Naive thymus-derived CD4-positive, alpha-beta T cell (primary cell): Measurements from ENCODE around the gene ARMC6. TPM values are rescaled to one million over a fixed set of nuclear protein-coding genes. Genes with fewer than 3 reads are reported as not detected.

ENCODE experiments used
- ATAC-seq: fragments of 150-1000 bp; cut with Tn5 transposase; 2 replicates; pipeline ENCODE4 v1.10.0; 2021; ENCODE audit warnings: mild to moderate bottlenecking, moderate library complexity
- CTCF ChIA-PET: fragments of 350-600 bp; sonication (Branson Sonifier 250); formaldehyde crosslinking; loops from one replicate; lab custom pipeline; 2021; ENCODE audit warnings: antibody characterized with exemption; lab: Charles Lee
- POLR2A ChIA-PET: fragments of 350-600 bp; sonication (Branson Sonifier 250); formaldehyde crosslinking; loops from one replicate; lab custom pipeline; 2021; ENCODE audit warnings: antibody characterized with exemption, inconsistent platforms; lab: Charles Lee
- DNase-seq, 9 donors: peaks; one replicate each; pipeline versions ENCODE4 v3.0.0 to v3.0.0-alpha.2; 2020 to 2022; ENCODE audit warnings: mixed read lengths in 1 of 9
- H3K27ac ChIP-seq: one replicate; pipeline ENCODE4 v1.7.0; 2013; ENCODE audit warnings: mild to moderate bottlenecking, low read depth, low read length, moderate library complexity
- H3K27me3 ChIP-seq, 2 donors: one replicate each; pipeline ENCODE4 v1.7.0; 2013; ENCODE audit warnings: low read length in 2 of 2, mild to moderate bottlenecking in 2 of 2, moderate library complexity in 2 of 2; ENCODE audit not compliant: control insufficient read depth in 2 of 2, insufficient read depth in 2 of 2
- H3K36me3 ChIP-seq, 3 experiments: 1 replicate in 2 of 3; 2 replicates in 1 of 3; pipeline ENCODE4 v1.7.0; 2013; ENCODE audit warnings: low read length in 3 of 3, mild to moderate bottlenecking in 3 of 3, moderate library complexity in 1 of 3; ENCODE audit not compliant: insufficient read depth in 3 of 3, control insufficient read depth in 2 of 3
- H3K4me1 ChIP-seq, 2 donors: one replicate each; pipeline ENCODE4 v1.7.0; 2013; ENCODE audit warnings: low read length in 2 of 2, mild to moderate bottlenecking in 2 of 2, moderate library complexity in 1 of 2; ENCODE audit not compliant: control insufficient read depth in 2 of 2, insufficient read depth in 2 of 2
- H3K4me3 ChIP-seq: 2 replicates; pipeline ENCODE4 v1.7.0; 2013; ENCODE audit warnings: mild to moderate bottlenecking, low read length
- H3K9me3 ChIP-seq, 3 experiments: 1 replicate in 2 of 3; 2 replicates in 1 of 3; pipeline ENCODE4 v1.7.0; 2013; ENCODE audit warnings: low read length in 3 of 3; ENCODE audit not compliant: control insufficient read depth in 2 of 3
- H3K27ac Mint-ChIP-seq, 9 donors: one replicate each; pipeline ENCODE4 v1.8.0; 2020 to 2022; ENCODE audit warnings: mixed read lengths in 9 of 9, mild to moderate bottlenecking in 8 of 9, moderate library complexity in 5 of 9, inconsistent platforms in 2 of 9
- H3K27me3 Mint-ChIP-seq, 5 donors: one replicate each; pipeline ENCODE4 v1.8.0; 2021 to 2022; ENCODE audit warnings: mixed read lengths in 5 of 5, mild to moderate bottlenecking in 1 of 5
- H3K36me3 Mint-ChIP-seq, 5 donors: one replicate each; pipeline ENCODE4 v1.8.0; 2020 to 2022; ENCODE audit warnings: mixed read lengths in 5 of 5, mild to moderate bottlenecking in 3 of 5, inconsistent platforms in 1 of 5
- H3K4me1 Mint-ChIP-seq, 7 donors: one replicate each; pipeline ENCODE4 v1.8.0; 2020 to 2022; ENCODE audit warnings: mixed read lengths in 7 of 7, mild to moderate bottlenecking in 3 of 7, inconsistent platforms in 1 of 7
- H3K4me3 Mint-ChIP-seq, 10 donors: one replicate each; pipeline ENCODE4 v1.8.0; 2020 to 2022; ENCODE audit warnings: mild to moderate bottlenecking in 10 of 10, mixed read lengths in 10 of 10, moderate library complexity in 6 of 10, inconsistent platforms in 2 of 10
- H3K9me3 Mint-ChIP-seq, 11 donors: one replicate each; pipeline ENCODE4 v1.8.0; 2020 to 2022; ENCODE audit warnings: mixed read lengths in 11 of 11, mild to moderate bottlenecking in 4 of 11, inconsistent platforms in 1 of 11, moderate library complexity in 1 of 11
- intact Hi-C, 2 donors: fragments of 100-400 bp; cut with micrococcal nuclease; formaldehyde crosslinking; loops; one replicate each; pipeline ENCODE4 v1.15.1; 2023
- polyA plus RNA-seq, 2 donors: library from polyadenylated mRNA; unstranded; fragments of 300-500 nt; fragmentation: Illumina TruSeq; gene quantifications; one replicate each; pipeline ENCODE4 v1.2.3, GENCODE V29; 2021
- total RNA-seq, 6 experiments: library from RNA in 5 of 6; stranded (reverse) in 5 of 6; gene quantifications; 1 replicate in 5 of 6; 2 replicates in 1 of 6; pipeline ENCODE4 v1.2.3 and lab custom pipeline; 2021 to 2026

The ARMC6 gene
- total and polyA plus RNA-seq, 7 experiments from 2014 or later: 14.0 to 41.9 (median 16.2) TPM

GRCh38 chr19:18998276-18998675, 35.1 kb upstream of the ARMC6 start:
- H3K36me3 ChIP-seq: peaks cover 0 to 84% (median 6%) of the 10 kb centered on the region in 3 experiments
- H3K36me3 Mint-ChIP-seq: peaks cover 7 to 41% (median 16%) of the 10 kb centered on the region in 5 donors

DNA sequence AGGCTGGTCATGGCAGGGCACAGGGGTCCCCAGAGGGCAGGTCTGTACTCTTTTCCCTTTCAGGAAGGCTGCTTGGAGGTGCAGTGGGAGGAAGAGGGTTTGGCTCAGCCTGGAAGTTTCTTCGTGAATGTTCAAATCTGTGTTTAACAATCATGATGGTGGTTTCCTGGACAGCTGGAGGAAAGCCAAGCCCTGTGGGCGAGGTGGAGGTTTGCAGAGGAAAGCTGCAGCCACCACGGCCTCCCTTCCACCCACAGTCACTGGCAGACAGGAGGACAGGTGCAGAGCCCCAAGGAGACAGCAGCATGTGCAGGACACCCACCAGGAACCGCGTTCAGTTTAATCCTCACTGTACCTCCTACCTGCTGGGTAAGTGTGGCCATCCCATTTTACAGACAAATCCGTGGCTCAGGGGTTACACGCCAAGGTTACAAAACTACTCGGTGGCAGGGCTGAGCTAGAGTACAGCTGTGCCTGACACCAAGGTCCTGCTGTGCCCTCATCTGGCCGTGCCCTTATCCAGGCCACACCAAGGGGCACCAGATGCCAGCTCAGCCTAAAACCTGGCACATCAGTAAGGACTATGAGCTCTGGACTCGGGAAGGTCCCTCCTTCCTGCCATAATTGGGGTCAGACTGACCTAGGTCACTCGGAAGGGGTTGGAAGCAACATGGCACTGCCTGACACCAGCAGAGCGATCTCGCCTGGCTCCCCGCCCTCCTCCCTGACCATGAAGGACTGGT, 34.2 kb upstream of the ARMC6 start:
- H3K4me3 Mint-ChIP-seq: no peak overlapping the region
- Histone ChIP-seq H3K4me1 (no peaks in the 10 kb centered on the region), H3K27ac (peak overlapping the region; percentile 24), H3K36me3 (peaks cover 0 to 84% (median 11%) of the 10 kb centered on the region in 3 experiments), H3K27me3 (no peaks in the 10 kb centered on the region), H3K4me3 (no peak overlapping the region), H3K9me3 (no peaks in the 10 kb centered on the region)
- ChIA-PET CTCF (interaction anchor here (0.6 kb wide), 1 partner anchor 747 kb away, joined by 3 read pairs; no protein-coding TSS in a partner anchor), POLR2A (no interaction called here)
- no peak for DNase-seq
- intact Hi-C loops: no loop called here
- peaks cover 8 to 37% (median 12%) of the 10 kb centered on the region in 5 donors for H3K36me3 Mint-ChIP-seq
- H3K27me3 Mint-ChIP-seq: no peaks in the 10 kb centered on the region
- H3K9me3 Mint-ChIP-seq: peaks cover 0 to 1% (median 0%) of the 10 kb centered on the region in 11 donors
- peak overlapping the region in 7 of 9 donors; percentile 4 to 76 (median 49) for H3K27ac Mint-ChIP-seq
- no peak for ATAC-seq
- H3K4me1 Mint-ChIP-seq: peaks cover 10 to 30% (median 24%) of the 10 kb centered on the region in 7 donors

More at GRCh38 chr19:18998276-18998675, 35.1 kb upstream of the ARMC6 start:
- no peak for ATAC-seq
- Mint-ChIP-seq H3K9me3 (peaks cover 0 to 1% (median 0%) of the 10 kb centered on the region in 11 donors), H3K4me1 (peaks cover 10 to 30% (median 24%) of the 10 kb centered on the region in 7 donors), H3K27me3 (no peaks in the 10 kb centered on the region), H3K27ac (peak overlapping the region in 8 of 9 donors; percentile 4 to 68 (median 38)), H3K4me3 (no peak overlapping the region)
- intact Hi-C loops: no loop called here
- no peaks in the 10 kb centered on the region for H3K4me1 ChIP-seq
- POLR2A ChIA-PET: interaction anchor here (0.5 kb wide), 1 partner anchor 244 kb away, joined by 3 read pairs; no protein-coding TSS in a partner anchor
- H3K27ac ChIP-seq: no peak overlapping the region
- no peak for DNase-seq
- H3K27me3 ChIP-seq: no peaks in the 10 kb centered on the region
- no peaks in the 10 kb centered on the region for H3K9me3 ChIP-seq
- no peak overlapping the region for H3K4me3 ChIP-seq
- CTCF ChIA-PET: no interaction called here

DNA sequence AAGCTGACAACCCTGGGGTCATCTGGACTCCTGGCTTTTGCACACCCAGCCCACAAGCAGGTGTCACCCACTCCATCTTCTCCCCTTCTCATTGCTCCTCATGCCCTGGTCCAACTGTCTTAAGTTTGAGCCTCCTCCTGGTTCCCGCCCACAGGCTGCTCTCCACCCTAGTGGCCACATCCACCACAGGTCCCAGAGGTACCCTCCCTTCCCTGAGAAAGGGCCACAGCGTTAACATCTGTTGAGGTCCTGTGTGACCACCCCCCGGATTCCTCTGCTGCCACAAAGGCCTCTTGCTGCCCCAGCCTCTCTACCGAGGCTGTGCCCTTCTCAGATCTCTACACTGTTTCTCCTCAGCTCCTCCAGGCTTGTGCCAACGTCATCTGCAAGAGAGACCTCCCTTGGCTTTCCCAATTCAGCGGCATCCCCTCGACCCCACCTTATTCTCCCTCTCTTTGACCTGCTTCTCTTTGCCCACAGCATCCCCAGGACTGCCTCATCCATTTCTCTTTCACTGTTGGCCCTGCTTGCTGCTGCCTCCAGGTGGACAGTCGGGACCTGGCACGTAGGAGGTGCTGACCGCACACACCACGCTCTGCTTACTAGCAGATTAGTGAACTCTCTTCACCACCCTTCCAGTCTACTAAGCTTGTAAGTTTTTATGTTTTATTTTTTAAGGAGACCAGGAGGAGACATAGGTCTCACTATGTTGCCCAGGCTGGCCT, 33.3 kb upstream of the ARMC6 start:
- H3K4me1 Mint-ChIP-seq: peaks cover 11 to 30% (median 24%) of the 10 kb centered on the region in 7 donors
- peak overlapping the region; percentile 11 to 93 (median 43) for H3K27ac Mint-ChIP-seq
- ChIA-PET CTCF (no interaction called here), POLR2A (no interaction called here)
- no peaks in the 10 kb centered on the region for H3K9me3 ChIP-seq
- intact Hi-C loops: no loop called here
- no peak overlapping the region for H3K4me3 ChIP-seq
- H3K4me1 ChIP-seq: no peaks in the 10 kb centered on the region
- H3K27ac ChIP-seq: no peak overlapping the region
- H3K4me3 Mint-ChIP-seq: peak overlapping the region in 1 of 10 donors; percentile 28
- H3K27me3 ChIP-seq: no peaks in the 10 kb centered on the region
- no peaks in the 10 kb centered on the region for H3K27me3 Mint-ChIP-seq
- DNase-seq (no peak), ATAC-seq (no peak)
- H3K36me3 Mint-ChIP-seq: peaks cover 15 to 42% (median 19%) of the 10 kb centered on the region in 5 donors
- peaks cover 0 to 1% (median 0%) of the 10 kb centered on the region in 11 donors for H3K9me3 Mint-ChIP-seq
- peaks cover 0 to 84% (median 16%) of the 10 kb centered on the region in 3 experiments for H3K36me3 ChIP-seq

- no peak overlapping the region for H3K4me3 Mint-ChIP-seq
- ATAC-seq (no peak), DNase-seq (no peak)
- H3K36me3 ChIP-seq: peaks cover 0 to 86% (median 16%) of the 10 kb centered on the region in 3 experiments
- H3K4me3 ChIP-seq: no peak overlapping the region
- POLR2A ChIA-PET: no interaction called here
- H3K9me3 ChIP-seq: no peaks in the 10 kb centered on the region
- CTCF ChIA-PET: no interaction called here
- H3K36me3 Mint-ChIP-seq: peaks cover 18 to 57% (median 18%) of the 10 kb centered on the region in 5 donors
- no peaks in the 10 kb centered on the region for H3K4me1 ChIP-seq
- peaks cover 8 to 16% (median 14%) of the 10 kb centered on the region in 7 donors for H3K4me1 Mint-ChIP-seq
- H3K27ac Mint-ChIP-seq: no peak overlapping the region
- no peak overlapping the region for H3K27ac ChIP-seq
- intact Hi-C loops: no loop called here
- peaks cover 0 to 3% (median 0%) of the 10 kb centered on the region in 11 donors for H3K9me3 Mint-ChIP-seq
- no peaks in the 10 kb centered on the region for H3K27me3 ChIP-seq
- no peaks in the 10 kb centered on the region for H3K27me3 Mint-ChIP-seq
Measured at GRCh38 chr19:19004144-19004543, 29.3 kb upstream of the ARMC6 start.

- Mint-ChIP-seq H3K27me3 (no peaks in the 10 kb centered on the region), H3K36me3 (peaks cover 22 to 63% (median 25%) of the 10 kb centered on the region in 5 donors), H3K4me3 (no peak overlapping the region), H3K27ac (no peak overlapping the region), H3K4me1 (peaks cover 0 to 1% (median 0%) of the 10 kb centered on the region in 7 donors), H3K9me3 (peaks cover 0 to 2% (median 0%) of the 10 kb centered on the region in 11 donors)
- no peaks in the 10 kb centered on the region for H3K4me1 ChIP-seq
- POLR2A ChIA-PET: no interaction called here
- no peak overlapping the region for H3K27ac ChIP-seq
- peaks cover 0 to 88% (median 21%) of the 10 kb centered on the region in 3 experiments for H3K36me3 ChIP-seq
- H3K27me3 ChIP-seq: no peaks in the 10 kb centered on the region
- DNase-seq (no peak), ATAC-seq (no peak)
- intact Hi-C loops: no loop called here
- H3K4me3 ChIP-seq: no peak overlapping the region
- CTCF ChIA-PET: no interaction called here
- no peaks in the 10 kb centered on the region for H3K9me3 ChIP-seq
Measured at GRCh38 chr19:19006213-19006612, 27.2 kb upstream of the ARMC6 start.

GRCh38 chr19:19009951-19010350, 23.5 kb upstream of the ARMC6 start:
- ATAC-seq (no peak), DNase-seq (no peak)
- Mint-ChIP-seq H3K36me3 (peaks cover 9 to 58% (median 23%) of the 10 kb centered on the region in 5 donors), H3K27me3 (no peaks in the 10 kb centered on the region), H3K4me1 (peaks cover 0 to 1% (median 0%) of the 10 kb centered on the region in 7 donors), H3K9me3 (peaks cover 0 to 2% (median 0%) of the 10 kb centered on the region in 11 donors), H3K4me3 (no peak overlapping the region), H3K27ac (no peak overlapping the region)
- ChIA-PET CTCF (no interaction called here), POLR2A (no interaction called here)
- no peaks in the 10 kb centered on the region for H3K9me3 ChIP-seq
- intact Hi-C loops: no loop called here
- H3K36me3 ChIP-seq: peaks cover 0 to 80% (median 9%) of the 10 kb centered on the region in 3 experiments
- H3K27me3 ChIP-seq: no peaks in the 10 kb centered on the region
- no peaks in the 10 kb centered on the region for H3K4me1 ChIP-seq
- H3K27ac ChIP-seq: no peak overlapping the region
- H3K4me3 ChIP-seq: no peak overlapping the region
